ENCODE results near the gene COL1A1.

Gene COL1A1

GRCh38 chr17:50241431-50241830 lies 40.0 kb upstream of the COL1A1 start:
- Histone ChIP-seq H3K36me3 (ENCODE audit: insufficient read depth, low read length) (no peaks in the 10 kb centered on the region), H4K20me1 (ENCODE audit: insufficient read depth, low read length) (no peaks in the 10 kb centered on the region), H3K4me1 (ENCODE audit: insufficient read depth, low read length) (no peaks in the 10 kb centered on the region), H3K4me2 (ENCODE audit: insufficient read depth, low read length) (no peak overlapping the region), H2AFZ (ENCODE audit: low read depth, low read length) (no peak overlapping the region), H3K4me3 (ENCODE audit: low read depth in 1 of 2, low read length in 2 of 2) (no peak overlapping the region), H3K9ac (ENCODE audit: low read depth, low read length) (no peak overlapping the region), H3K79me2 (ENCODE audit: insufficient read depth, low read length) (no peaks in the 10 kb centered on the region), H3K27me3 (ENCODE audit: insufficient read depth, low read length, poor library complexity) (no peaks in the 10 kb centered on the region), H3K9me3 (ENCODE audit: insufficient read depth, low read length, severe bottlenecking) (no peaks in the 10 kb centered on the region), H3K27ac (ENCODE audit: low read length) (no peak overlapping the region)
- TF ChIP-seq EZH2 (IDR thresholded peaks at IDR 0.05; ENCODE audit: borderline replicate concordance, low read depth, low read length, severe bottlenecking), result no peak
- TF ChIP-seq CTCF (IDR thresholded peaks at IDR 0.05; ENCODE audit: borderline replicate concordance, extremely low read depth, low read length, poor library complexity, severe bottlenecking), result no peak
- no peak for ATAC-seq (ENCODE audit: insufficient read depth, low read depth)
- DNase-seq, result no peak

GRCh38 chr17:50240851-50241250 lies 39.4 kb upstream of the COL1A1 start:
- no peaks in the 10 kb centered on the region for H3K27me3 ChIP-seq (ENCODE audit: insufficient read depth, low read length, poor library complexity)
- no peak overlapping the region for H3K27ac ChIP-seq (ENCODE audit: low read length)
- H4K20me1 ChIP-seq (ENCODE audit: insufficient read depth, low read length), result no peaks in the 10 kb centered on the region
- no peak for ATAC-seq (ENCODE audit: insufficient read depth, low read depth)
- no peaks in the 10 kb centered on the region for H3K79me2 ChIP-seq (ENCODE audit: insufficient read depth, low read length)
- H3K9ac ChIP-seq (ENCODE audit: low read depth, low read length), result no peak overlapping the region
- H3K4me1 ChIP-seq (ENCODE audit: insufficient read depth, low read length), result no peaks in the 10 kb centered on the region
- H3K36me3 ChIP-seq (ENCODE audit: insufficient read depth, low read length), result no peaks in the 10 kb centered on the region
- H3K4me3 ChIP-seq (ENCODE audit: low read depth in 1 of 2, low read length in 2 of 2), result no peak overlapping the region
- no peak overlapping the region for H2AFZ ChIP-seq (ENCODE audit: low read depth, low read length)
- TF ChIP-seq CTCF (IDR thresholded peaks at IDR 0.05; ENCODE audit: borderline replicate concordance, extremely low read depth, low read length, poor library complexity, severe bottlenecking) (no peak), EZH2 (IDR thresholded peaks at IDR 0.05; ENCODE audit: borderline replicate concordance, low read depth, low read length, severe bottlenecking) (no peak)
- H3K4me2 ChIP-seq (ENCODE audit: insufficient read depth, low read length), result no peak overlapping the region
- no peaks in the 10 kb centered on the region for H3K9me3 ChIP-seq (ENCODE audit: insufficient read depth, low read length, severe bottlenecking)
- no peak for DNase-seq

DNA sequence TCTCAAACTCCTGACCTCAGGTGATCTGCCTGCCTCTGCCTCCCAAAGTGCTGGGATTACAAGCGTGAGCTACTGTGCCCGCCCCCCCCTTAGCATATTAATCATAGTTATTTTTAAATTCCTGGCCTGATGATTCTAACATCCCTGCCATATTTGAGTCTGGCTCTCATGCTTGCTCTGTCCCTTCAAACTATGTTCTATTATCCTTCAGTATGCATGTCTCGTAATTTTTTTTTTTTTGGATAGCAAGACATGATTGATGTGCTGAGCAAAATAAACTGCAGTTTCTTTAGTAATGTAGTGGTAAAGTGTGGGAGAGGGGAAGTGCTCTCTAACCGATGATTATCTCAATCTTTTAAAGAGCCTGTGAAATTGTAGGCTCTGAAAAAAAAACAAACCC lies 38.5 kb upstream of the COL1A1 start:
- H3K9me3 ChIP-seq (ENCODE audit: insufficient read depth, low read length, severe bottlenecking), result no peaks in the 10 kb centered on the region
- H3K27ac ChIP-seq (ENCODE audit: low read length), result no peak overlapping the region
- H3K79me2 ChIP-seq (ENCODE audit: insufficient read depth, low read length), result no peaks in the 10 kb centered on the region
- no peak overlapping the region for H3K4me2 ChIP-seq (ENCODE audit: insufficient read depth, low read length)
- no peak overlapping the region for H3K4me3 ChIP-seq (ENCODE audit: low read depth in 1 of 2, low read length in 2 of 2)
- no peak for DNase-seq
- no peak overlapping the region for H3K9ac ChIP-seq (ENCODE audit: low read depth, low read length)
- TF ChIP-seq CTCF (IDR thresholded peaks at IDR 0.05; ENCODE audit: borderline replicate concordance, extremely low read depth, low read length, poor library complexity, severe bottlenecking) (no peak), EZH2 (IDR thresholded peaks at IDR 0.05; ENCODE audit: borderline replicate concordance, low read depth, low read length, severe bottlenecking) (no peak)
- no peaks in the 10 kb centered on the region for H3K36me3 ChIP-seq (ENCODE audit: insufficient read depth, low read length)
- H3K27me3 ChIP-seq (ENCODE audit: insufficient read depth, low read length, poor library complexity), result no peaks in the 10 kb centered on the region
- no peak overlapping the region for H2AFZ ChIP-seq (ENCODE audit: low read depth, low read length)
- H3K4me1 ChIP-seq (ENCODE audit: insufficient read depth, low read length), result no peaks in the 10 kb centered on the region
- no peaks in the 10 kb centered on the region for H4K20me1 ChIP-seq (ENCODE audit: insufficient read depth, low read length)
- no peak for ATAC-seq (ENCODE audit: insufficient read depth, low read depth)

Data from DND-41 (cell line).